ENCODE results near the gene NIPBL. TPM values are rescaled to one million over a fixed set of nuclear protein-coding genes. Genes with fewer than 3 reads are reported as not detected.
"Not testable (repeated sequence)": the region's sequence is repeated elsewhere in the genome, so short reads cannot be mapped to it uniquely, and the experiment has no call there.

The NIPBL gene
- polyA plus RNA-seq, 1 donor, result 85.6 TPM

GRCh38 chr5:37090781-37091180 lies 214.2 kb downstream of the NIPBL start:
- DNase-seq, result no peak

- not testable (repeated sequence) for DNase-seq
Observed at GRCh38 chr5:37093795-37094194, 217.2 kb downstream of the NIPBL start.

- not testable (repeated sequence) for DNase-seq
Observed at GRCh38 chr5:37099267-37099666, 222.7 kb downstream of the NIPBL start.

GRCh38 chr5:37103302-37103701 lies 226.7 kb downstream of the NIPBL start:
- DNase-seq, result no peak

DNA sequence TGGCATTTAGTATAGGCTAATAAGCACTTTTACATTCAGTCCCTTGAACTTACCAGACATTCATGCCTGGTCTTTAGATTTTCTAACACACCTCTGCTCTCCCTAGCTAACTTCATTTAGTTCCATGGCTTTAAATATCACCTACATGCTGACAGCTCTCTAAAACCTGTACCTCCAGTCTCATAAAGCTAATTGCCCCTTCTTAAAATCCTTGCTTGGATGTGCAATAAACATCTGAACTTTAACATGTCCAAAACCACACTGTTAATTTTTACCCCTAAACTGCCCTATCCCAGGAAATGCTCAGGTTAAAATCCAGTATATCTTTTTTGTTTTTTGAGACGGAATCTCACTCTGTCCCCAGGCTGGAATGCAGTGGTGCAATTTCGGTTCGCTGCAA lies 232.8 kb downstream of the NIPBL start:
- no peak for DNase-seq

GRCh38 chr5:37110135-37110534 lies 233.6 kb downstream of the NIPBL start:
- DNase-seq, result no peak

GRCh38 chr5:37111426-37112382 lies 235.1 kb downstream of the NIPBL start:
- DNase-seq, result no peak

- DNase-seq, result no peak
Observed at GRCh38 chr5:37112383-37112991, 235.9 kb downstream of the NIPBL start.

Measured in left kidney (tissue), 2 donors.